ENCODE results near the gene PPP1R18. TPM values are rescaled to one million over a fixed set of nuclear protein-coding genes. Genes with fewer than 3 reads are reported as not detected.
A peak's percentile ranks its signal among the peaks of the same experiment; 100 is the strongest.

PPP1R18 gene
- total RNA-seq, 1 donor from 2014 or later, result 129 TPM

DNA sequence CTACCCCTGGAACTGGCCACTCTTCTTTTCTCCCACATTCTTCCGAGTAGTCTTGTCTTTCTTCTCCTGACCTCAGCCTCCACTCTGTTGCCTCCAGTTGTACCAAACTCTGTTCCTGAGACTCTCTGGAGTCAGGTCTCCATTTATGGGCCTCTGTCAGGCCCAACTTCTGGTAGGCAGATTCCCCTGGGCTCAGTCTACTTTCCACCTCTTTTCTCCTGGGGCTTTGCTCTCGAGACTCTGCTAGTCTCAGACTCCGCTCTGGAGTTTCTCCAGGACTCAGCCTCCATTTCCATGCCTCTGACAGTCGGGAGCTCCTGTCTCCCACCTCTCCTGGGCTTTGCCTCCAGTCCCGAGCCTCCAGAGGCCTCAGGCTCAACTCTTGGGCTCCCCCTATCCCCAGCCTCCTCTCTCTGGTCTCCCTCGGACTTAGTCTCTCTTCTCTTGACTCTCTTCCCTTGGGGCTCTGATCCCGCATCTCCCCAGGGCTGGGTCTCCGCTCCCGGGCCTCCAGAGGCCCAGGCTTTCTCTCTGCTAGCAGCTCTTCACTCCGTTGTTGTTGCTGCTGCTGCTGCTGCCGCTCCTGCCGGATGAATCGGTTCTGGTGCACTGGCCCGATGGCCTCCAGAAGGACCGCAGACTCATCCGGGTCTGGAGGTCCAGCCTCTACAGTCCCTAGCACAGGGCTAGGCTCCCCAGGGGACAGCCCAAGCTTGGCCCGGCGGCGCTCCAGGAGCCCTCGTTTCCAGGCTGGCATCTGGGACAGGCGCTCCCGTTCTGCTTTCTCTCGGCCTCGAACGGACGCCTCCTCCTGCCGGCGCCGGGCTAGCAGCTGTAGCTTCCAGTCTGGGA is 1.1 kb downstream of the PPP1R18 start:
- no peak for TF ChIP-seq CTCF (IDR thresholded peaks at IDR 0.05; ENCODE audit: insufficient read depth, low read length, poor library complexity, severe bottlenecking)
- Histone ChIP-seq H3K36me3 (ENCODE audit: control insufficient read depth, insufficient read depth, low read length) (peaks cover 1% of the 10 kb centered on the region), H3K4me3 (ENCODE audit: low read depth, low read length) (peak overlapping the region; percentile 85), H3K27me3 (ENCODE audit: control insufficient read depth, insufficient read depth, low read length) (no peaks in the 10 kb centered on the region)
- DNase-seq (ENCODE audit: low read depth), result no peak

GRCh38 chr6:30684386-30685156 is 1.9 kb downstream of the PPP1R18 start:
- H3K27me3 ChIP-seq (ENCODE audit: control insufficient read depth, insufficient read depth, low read length), result no peaks in the 10 kb centered on the region
- DNase-seq (ENCODE audit: low read depth), result no peak
- TF ChIP-seq CTCF (IDR thresholded peaks at IDR 0.05; ENCODE audit: insufficient read depth, low read length, poor library complexity, severe bottlenecking), result no peak
- H3K4me3 ChIP-seq (ENCODE audit: low read depth, low read length), result peak overlapping the region; percentile 85
- H3K36me3 ChIP-seq (ENCODE audit: control insufficient read depth, insufficient read depth, low read length), result peaks cover 1% of the 10 kb centered on the region

DNA sequence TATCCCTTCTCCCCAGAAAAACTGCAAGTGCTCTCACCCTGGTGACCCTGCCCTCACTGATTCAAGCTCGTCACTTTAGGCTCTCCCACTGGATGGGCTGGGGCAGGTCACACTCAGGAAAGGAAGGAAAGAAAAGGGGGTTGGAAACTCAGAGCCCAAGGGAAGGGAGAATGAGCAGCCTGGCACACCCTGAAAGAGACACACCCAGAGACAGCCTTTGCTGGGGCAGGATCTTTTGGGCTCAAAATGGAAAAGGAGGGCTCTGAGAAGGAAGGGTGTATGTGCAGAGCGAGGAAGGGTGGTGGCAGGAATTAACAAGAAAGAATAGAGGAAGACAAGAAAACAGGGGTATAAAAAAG is 2.5 kb downstream of the PPP1R18 start:
- Histone ChIP-seq H3K27me3 (ENCODE audit: control insufficient read depth, insufficient read depth, low read length) (no peaks in the 10 kb centered on the region), H3K36me3 (ENCODE audit: control insufficient read depth, insufficient read depth, low read length) (peaks cover 1% of the 10 kb centered on the region), H3K4me3 (ENCODE audit: low read depth, low read length) (peak overlapping the region; percentile 85)
- no peak for DNase-seq (ENCODE audit: low read depth)
- no peak for TF ChIP-seq CTCF (IDR thresholded peaks at IDR 0.05; ENCODE audit: insufficient read depth, low read length, poor library complexity, severe bottlenecking)

DNA sequence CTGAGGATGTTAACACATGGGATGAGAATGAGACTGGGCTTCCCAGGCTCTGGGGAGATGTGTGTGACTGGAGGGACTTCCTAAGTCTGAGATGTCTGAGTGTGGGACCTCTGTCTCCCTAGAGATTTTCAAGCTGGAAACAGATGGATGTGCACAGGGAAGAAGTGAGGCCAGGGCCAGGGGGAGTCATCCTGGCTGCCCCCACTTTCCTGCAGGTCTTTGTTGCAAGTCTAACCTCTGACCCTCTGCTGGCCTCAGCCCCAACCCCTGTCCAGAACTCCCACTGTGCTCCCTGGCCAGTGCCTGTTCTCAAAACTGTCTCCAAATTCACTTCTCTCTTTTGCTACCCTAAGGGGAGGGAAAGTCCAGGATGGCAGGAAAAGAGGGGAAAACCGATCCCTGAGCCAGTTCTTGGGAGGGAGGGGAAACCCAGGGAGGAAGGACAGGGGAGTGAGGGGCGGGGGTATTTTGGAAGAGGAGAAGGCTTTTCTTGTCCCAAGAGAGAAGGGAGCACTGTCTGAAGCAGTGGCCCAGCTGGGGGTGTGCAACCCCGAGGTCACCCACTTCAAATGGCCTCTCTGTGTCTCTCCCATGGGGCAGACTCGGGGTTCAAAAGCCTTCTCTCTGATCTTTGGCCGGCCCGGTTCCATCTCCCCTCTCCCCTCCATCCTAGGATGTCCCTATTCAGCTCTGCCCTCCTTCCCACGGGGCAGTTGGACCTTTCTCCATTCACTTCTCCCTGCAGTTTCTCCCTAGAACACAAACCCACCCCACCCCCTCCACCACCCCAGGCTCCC is 3.1 kb downstream of the PPP1R18 start:
- Histone ChIP-seq H3K4me3 (ENCODE audit: low read depth, low read length) (peak overlapping the region; percentile 85), H3K27me3 (ENCODE audit: control insufficient read depth, insufficient read depth, low read length) (no peaks in the 10 kb centered on the region), H3K36me3 (ENCODE audit: control insufficient read depth, insufficient read depth, low read length) (peaks cover 3% of the 10 kb centered on the region)
- TF ChIP-seq CTCF (IDR thresholded peaks at IDR 0.05; ENCODE audit: insufficient read depth, low read length, poor library complexity, severe bottlenecking), result no peak
- DNase-seq (ENCODE audit: low read depth), result no peak

- DNase-seq (ENCODE audit: low read depth), result peak; percentile 65
- no peak for TF ChIP-seq CTCF (IDR thresholded peaks at IDR 0.05; ENCODE audit: insufficient read depth, low read length, poor library complexity, severe bottlenecking)
- no peaks in the 10 kb centered on the region for H3K27me3 ChIP-seq (ENCODE audit: control insufficient read depth, insufficient read depth, low read length)
- H3K4me3 ChIP-seq (ENCODE audit: low read depth, low read length), result peak overlapping the region; percentile 85
- H3K36me3 ChIP-seq (ENCODE audit: control insufficient read depth, insufficient read depth, low read length), result peaks cover 3% of the 10 kb centered on the region
Observed at GRCh38 chr6:30682143-30683117, 4.0 kb downstream of the PPP1R18 start.

Data from kidney epithelial cell (primary cell).